K562 (cell line): ENCODE measurements around the gene CPT1C. TPM values are rescaled to one million over a fixed set of nuclear protein-coding genes. Genes with fewer than 3 reads are reported as not detected.

ENCODE experiments used
- CBFB ChIP-seq: sonication (generic); formaldehyde crosslinking; IDR thresholded peaks from 2 replicates; pipeline ENCODE4 v1.4.0; 2020; ENCODE audit warnings: mild to moderate bottlenecking, missing genetic modification reagents
- CREM ChIP-seq: IDR thresholded peaks from 2 replicates; pipeline ENCODE4 v1.6.1; 2014; ENCODE audit warnings: antibody characterized with exemption, low read depth
- CSDE1 ChIP-seq, 2 experiments: fragments of 450-650 bp; IDR thresholded peaks; 2 replicates each; pipeline ENCODE4 v1.6.1; 2016; ENCODE audit warnings: mild to moderate bottlenecking in 1 of 2
- EGR1 ChIP-seq: fragments of 450-650 bp; conservative IDR thresholded peaks from 2 replicates; pipeline ENCODE4 v1.6.1; 2017; ENCODE audit warnings: mild to moderate bottlenecking
- EP300 ChIP-seq: IDR thresholded peaks from 2 replicates; pipeline ENCODE4 v1.6.1; 2012; ENCODE audit warnings: low read length, improper control_type of control experiment
- HDGF ChIP-seq: fragments of 450-650 bp; IDR thresholded peaks from 2 replicates; pipeline ENCODE4 v1.6.1; 2016
- HLTF ChIP-seq: fragments of 450-650 bp; IDR thresholded peaks from 2 replicates; pipeline ENCODE4 v1.6.1; 2016
- HNRNPL ChIP-seq: fragments of 200-400 bp; formaldehyde crosslinking; IDR thresholded peaks from 2 replicates; pipeline ENCODE4 v1.6.1; 2017; ENCODE audit warnings: low read depth, mild to moderate bottlenecking, low read length
- JUND ChIP-seq, 2 experiments: IDR thresholded peaks; 2 replicates in 1 of 2; 3 replicates in 1 of 2; pipeline ENCODE4 v1.6.1; 2011; ENCODE audit warnings: borderline replicate concordance in 2 of 2, low read depth in 2 of 2, low read length in 2 of 2, improper control_type of control experiment in 1 of 2, missing biosample characterization in 1 of 2, missing genetic modification characterization in 1 of 2, missing genetic modification reagents in 1 of 2
- MECOM ChIP-seq: fragments of 250-450 bp; sonication (Bioruptor Pico); IDR thresholded peaks from 2 replicates; pipeline ENCODE4 v1.8.0; 2022; ENCODE audit warnings: inconsistent platforms
- NRF1 ChIP-seq, 2 experiments: fragments of 450-650 bp; IDR thresholded peaks in 1 of 2; conservative IDR thresholded peaks in 1 of 2; 2 replicates each; pipeline ENCODE4 v1.6.1; 2014; ENCODE audit warnings: mild to moderate bottlenecking in 2 of 2
- PKNOX1 ChIP-seq: fragments of 450-650 bp; IDR thresholded peaks from 2 replicates; pipeline ENCODE4 v1.6.1; 2016
- POLR2A ChIP-seq: fragments of 450-650 bp; conservative IDR thresholded peaks from 2 replicates; pipeline ENCODE4 v1.6.1; 2016
- RBM22 ChIP-seq: fragments of 200-400 bp; formaldehyde crosslinking; IDR thresholded peaks from 2 replicates; pipeline ENCODE4 v1.6.1; 2018; ENCODE audit warnings: low read length, low read depth; ENCODE audit not compliant: poor library complexity, severe bottlenecking
- RCOR1 ChIP-seq, 2 experiments: IDR thresholded peaks; 2 replicates each; pipeline ENCODE4 v1.6.1; 2012; ENCODE audit warnings: low read depth in 2 of 2, low read length in 2 of 2, borderline replicate concordance in 1 of 2, improper control_type of control experiment in 1 of 2
- RFX5 ChIP-seq: IDR thresholded peaks from 2 replicates; pipeline ENCODE4 v1.6.1; 2011; ENCODE audit warnings: low read depth, mild to moderate bottlenecking, improper control_type of control experiment, low read length
- TCF7L2 ChIP-seq: fragments of 150-350 bp; IDR thresholded peaks from 2 replicates; pipeline ENCODE4 v1.6.1; 2016; ENCODE audit warnings: low read depth, mild to moderate bottlenecking, low read length, moderate library complexity
- TRIM24 ChIP-seq, 2 experiments: fragments of 450-650 bp; IDR thresholded peaks; 2 replicates each; pipeline ENCODE4 v1.6.1; 2016
- TSC22D4 ChIP-seq: fragments of 450-650 bp; IDR thresholded peaks from 2 replicates; pipeline ENCODE4 v1.6.1; 2016; ENCODE audit warnings: missing genetic modification characterization, missing biosample characterization, control low read depth
- ZFP30 ChIP-seq: fragments of 250-450 bp; sonication (Bioruptor Pico); IDR thresholded peaks from 2 replicates; pipeline ENCODE4 v1.8.0; 2022; ENCODE audit warnings: moderate library complexity, mild to moderate bottlenecking, inconsistent platforms, borderline replicate concordance
- ZKSCAN8 ChIP-seq: fragments of 200-800 bp; sonication (Bioruptor generic); IDR thresholded peaks from 2 replicates; pipeline ENCODE4 v1.6.1; 2016; ENCODE audit warnings: missing genetic modification characterization, missing compliant biosample characterization
- ZNF3 ChIP-seq: fragments of 250-450 bp; sonication (Bioruptor Pico); IDR thresholded peaks from 2 replicates; pipeline ENCODE4 v1.5.0; 2021; ENCODE audit warnings: mild to moderate bottlenecking, moderate library complexity
- ZNF316 ChIP-seq: fragments of 450-650 bp; IDR thresholded peaks from 2 replicates; pipeline ENCODE4 v1.6.1; 2016
- ZNF717 ChIP-seq: fragments of 250-450 bp; sonication (Bioruptor Pico); IDR thresholded peaks from 2 replicates; pipeline ENCODE4 v1.5.0; 2021
- polyA plus RNA-seq, 8 experiments: library from polyadenylated mRNA; depleted of rRNA in 4 of 8; stranded (reverse) in 5 of 8; unstranded in 3 of 8; fragments of >200 nt; fragmentation: Nextera tagmentation in 2 of 8; fragmentation: Illumina TruSeq in 1 of 8; extraction: Ambion mirVana in 2 of 8; extraction: Trizol in 1 of 8; gene quantifications; 2 replicates each; pipeline versions ENCODE4 v1.2.1 to v1.2.3, GENCODE V29; 2011 to 2014; ENCODE audit warnings: inconsistent platforms in 1 of 8, missing spikeins in 1 of 8
- total RNA-seq, 7 experiments: library from RNA; depleted of rRNA in 6 of 7; stranded (reverse); fragments of >200 nt in 6 of 7; fragmentation: Illumina TruSeq in 2 of 7; extraction: Trizol in 2 of 7; gene quantifications; 2 replicates each; pipeline versions ENCODE4 v1.2.1 to v1.2.3, GENCODE V29; 2011 to 2021; ENCODE audit warnings: low replicate concordance in 1 of 7

CPT1C gene
- total and polyA plus RNA-seq, 9 of the 15 experiments (the other 6 are each of a cell fraction or from before 2014, with no cell fraction given) = 1.9 to 12.3 (median 3.0) TPM

GRCh38 chr19:49712397-49712859 lies 21.5 kb downstream of the CPT1C start (continued):
- TF ChIP-seq PKNOX1 (peak; percentile 90), RFX5 (no peak), HLTF (peak; percentile 93), ZNF316 (peak; percentile 96), MECOM (no peak), POLR2A (peak; percentile 39), HDGF (peak; percentile 99), CREM (peak; percentile 58), TSC22D4 (tag) (no peak), RCOR1 (IDR thresholded peaks at IDR 0.05; ENCODE audit: borderline replicate concordance in 1 of 2, low read depth in 2 of 2, low read length in 2 of 2) (0 out of 4 replicates have a peak, but pooled peaks of 1 of the 2 experiments have one; percentile 31), TCF7L2 (no peak), ZKSCAN8 (CRISPR knock-in tag) (no peak), ZNF717 (CRISPR knock-in tag) (no peak), ZNF3 (CRISPR knock-in tag) (no peak), EP300 (peak; percentile 7; the same call in 1 of the 2 replicates), HNRNPL (no peak), RBM22 (no peak), CSDE1 (IDR thresholded peaks at IDR 0.05) (no peak), TRIM24 (IDR thresholded peaks at IDR 0.05) (peak in 1 of 2 experiments; percentile 67; a peak in 2 of 4 replicates), CBFB (CRISPR knock-in tag) (no peak), NRF1 (conservative IDR thresholded peaks at IDR 0.05 in 1 of 2, IDR thresholded peaks at IDR 0.05 in 1 of 2) (peak; percentile 56 to 62; a peak in 3 of 4 replicates), ZFP30 (no peak), JUND (IDR thresholded peaks at IDR 0.05; ENCODE audit: borderline replicate concordance, low read depth, low read length) (no peak; the same call in 1 of the 2 replicates), JUND (tag; IDR thresholded peaks at IDR 0.05; ENCODE audit: borderline replicate concordance, low read depth, low read length) (peak; percentile 25; the same call in 1 of the 3 replicates), EGR1 (peak; percentile 96)
- TF ChIP-seq, all 486 proteins: peak for 65
